ENCODE measurements around the gene TEX13D. TPM values are rescaled to one million over a fixed set of nuclear protein-coding genes. Genes with fewer than 3 reads are reported as not detected.

TEX13D gene
- polyA plus RNA-seq, 2 donors, result 0.04 TPM; not detected in 1

DNA sequence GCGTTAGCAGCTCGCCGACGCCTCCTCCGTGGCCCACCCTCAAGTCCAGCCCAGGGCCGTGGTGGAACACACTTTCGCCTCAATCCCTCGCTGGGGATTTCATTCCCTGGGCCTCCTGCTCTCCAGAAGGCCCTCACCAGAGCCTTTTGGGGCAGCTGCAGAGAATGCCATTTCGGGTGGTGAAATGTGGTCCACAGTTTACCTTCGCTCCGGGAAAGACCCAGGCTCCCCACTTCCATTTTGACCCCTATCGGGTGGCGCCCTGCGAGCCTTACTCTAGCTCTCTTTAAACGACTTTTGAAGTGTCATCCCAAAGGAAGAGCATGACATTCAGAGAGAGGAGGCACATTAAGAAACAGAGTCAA is 14.4 kb downstream of the TEX13D start:
- no peaks in the 10 kb centered on the region for H3K4me1 ChIP-seq (ENCODE audit: control insufficient read depth in 2 of 2, insufficient read depth in 2 of 2, low read length in 1 of 2)
- H3K9me3 ChIP-seq (ENCODE audit: control insufficient read depth in 2 of 2, insufficient read depth in 1 of 2, low read depth in 1 of 2, low read length in 1 of 2), result no peaks in the 10 kb centered on the region
- H3K4me3 ChIP-seq (ENCODE audit: low read depth in 1 of 2, low read length in 2 of 2), result peak overlapping the region in 1 of 2 donors; percentile 45
- H3K27me3 ChIP-seq (ENCODE audit: control insufficient read depth in 1 of 2, insufficient read depth in 2 of 2, low read length in 2 of 2), result no peaks in the 10 kb centered on the region
- 77% methylated on average over 12 to 15 of the region's 15 CpGs for WGBS, 2 donors
- no peak overlapping the region for H3K27ac ChIP-seq (ENCODE audit: low read depth in 2 of 2, low read length in 1 of 2)
- H3K36me3 ChIP-seq (ENCODE audit: control insufficient read depth in 2 of 2, insufficient read depth in 2 of 2, low read length in 1 of 2), result no peaks in the 10 kb centered on the region

DNA sequence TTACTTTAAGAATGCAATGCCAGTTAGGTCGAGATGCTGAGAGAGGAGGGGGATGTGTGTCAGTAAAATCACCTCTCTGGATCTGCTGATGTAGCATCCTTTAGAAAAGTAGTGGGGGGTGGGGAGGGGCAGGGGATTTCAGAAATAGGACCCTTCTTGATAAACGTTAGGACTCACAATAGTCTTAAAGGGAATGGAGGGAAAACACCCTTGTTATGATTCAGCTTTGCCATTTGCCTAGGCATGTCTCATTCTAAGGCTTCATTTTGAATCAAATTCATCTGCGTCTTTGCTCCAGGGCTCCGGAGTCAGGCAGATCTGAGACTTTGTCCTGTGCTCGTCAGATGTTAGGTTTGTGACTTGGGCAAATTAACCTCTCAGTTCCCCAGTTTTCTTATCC is 14.8 kb downstream of the TEX13D start:
- no peaks in the 10 kb centered on the region for H3K4me1 ChIP-seq (ENCODE audit: control insufficient read depth in 2 of 2, insufficient read depth in 2 of 2, low read length in 1 of 2)
- H3K4me3 ChIP-seq (ENCODE audit: low read depth in 1 of 2, low read length in 2 of 2), result no peak overlapping the region
- H3K36me3 ChIP-seq (ENCODE audit: control insufficient read depth in 2 of 2, insufficient read depth in 2 of 2, low read length in 1 of 2), result no peaks in the 10 kb centered on the region
- no peaks in the 10 kb centered on the region for H3K27me3 ChIP-seq (ENCODE audit: control insufficient read depth in 1 of 2, insufficient read depth in 2 of 2, low read length in 2 of 2)
- no peaks in the 10 kb centered on the region for H3K9me3 ChIP-seq (ENCODE audit: control insufficient read depth in 2 of 2, insufficient read depth in 1 of 2, low read depth in 1 of 2, low read length in 1 of 2)
- no peak overlapping the region for H3K27ac ChIP-seq (ENCODE audit: low read depth in 2 of 2, low read length in 1 of 2)
- WGBS, 2 donors, result 34 to 38% methylated on average over 5 of the region's 5 CpGs

DNA sequence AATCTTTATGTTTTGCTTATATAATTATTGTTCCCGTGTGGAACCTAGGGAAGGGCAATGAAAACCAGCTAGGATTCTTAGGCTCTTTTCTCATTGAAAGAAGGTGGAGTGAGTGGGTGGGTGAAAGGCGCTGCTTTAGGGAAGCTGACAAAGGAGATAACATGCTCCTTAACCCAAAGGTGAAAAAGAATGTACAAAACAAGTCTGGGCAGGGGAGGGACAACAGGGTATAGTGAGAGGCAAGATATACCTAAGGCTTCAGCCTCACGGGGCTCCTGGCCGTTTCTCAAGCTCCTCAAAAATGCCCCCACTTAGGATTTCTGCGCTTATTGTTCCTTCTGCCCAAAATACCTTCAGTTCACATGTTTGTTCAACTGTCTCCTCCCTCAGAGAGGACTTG is 15.7 kb downstream of the TEX13D start:
- H3K9me3 ChIP-seq (ENCODE audit: control insufficient read depth in 2 of 2, insufficient read depth in 1 of 2, low read depth in 1 of 2, low read length in 1 of 2), result no peaks in the 10 kb centered on the region
- no peak overlapping the region for H3K27ac ChIP-seq (ENCODE audit: low read depth in 2 of 2, low read length in 1 of 2)
- no peak overlapping the region for H3K4me3 ChIP-seq (ENCODE audit: low read depth in 1 of 2, low read length in 2 of 2)
- H3K4me1 ChIP-seq (ENCODE audit: control insufficient read depth in 2 of 2, insufficient read depth in 2 of 2, low read length in 1 of 2), result no peaks in the 10 kb centered on the region
- H3K36me3 ChIP-seq (ENCODE audit: control insufficient read depth in 2 of 2, insufficient read depth in 2 of 2, low read length in 1 of 2), result no peaks in the 10 kb centered on the region
- H3K27me3 ChIP-seq (ENCODE audit: control insufficient read depth in 1 of 2, insufficient read depth in 2 of 2, low read length in 2 of 2), result no peaks in the 10 kb centered on the region
- 46 to 50% methylated on average over 5 of the region's 5 CpGs for WGBS, 2 donors

DNA sequence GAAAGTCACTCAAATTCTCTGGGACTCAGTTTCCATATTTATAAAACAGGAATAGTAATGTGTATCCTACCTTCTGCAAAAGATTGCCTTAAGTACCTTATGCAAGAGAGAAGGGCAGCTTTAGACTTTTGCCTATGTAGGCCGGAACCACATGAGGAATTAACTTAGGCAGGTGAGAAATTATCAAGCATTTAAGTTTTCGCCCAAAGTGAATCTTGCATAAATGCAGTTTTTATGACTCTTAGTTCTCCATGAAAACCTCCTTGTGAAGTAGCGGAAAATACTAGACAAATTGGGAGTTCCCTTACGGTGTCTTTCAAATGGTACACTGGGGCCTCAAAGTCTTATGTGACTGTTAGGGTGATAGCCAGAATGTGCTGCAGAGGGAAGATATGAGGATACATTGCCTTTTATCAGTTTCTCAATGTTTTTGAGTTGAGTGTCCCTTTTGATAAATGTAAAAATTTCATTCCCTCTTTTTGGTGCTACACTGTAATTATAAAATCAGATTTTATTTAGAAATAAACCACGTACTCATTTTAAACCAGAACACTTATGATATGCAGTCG is 16.5 kb downstream of the TEX13D start:
- Histone ChIP-seq H3K27ac (ENCODE audit: low read depth in 2 of 2, low read length in 1 of 2) (no peak overlapping the region), H3K4me3 (ENCODE audit: low read depth in 1 of 2, low read length in 2 of 2) (no peak overlapping the region), H3K4me1 (ENCODE audit: control insufficient read depth in 2 of 2, insufficient read depth in 2 of 2, low read length in 1 of 2) (no peaks in the 10 kb centered on the region), H3K27me3 (ENCODE audit: control insufficient read depth in 1 of 2, insufficient read depth in 2 of 2, low read length in 2 of 2) (no peaks in the 10 kb centered on the region), H3K9me3 (ENCODE audit: control insufficient read depth in 2 of 2, insufficient read depth in 1 of 2, low read depth in 1 of 2, low read length in 1 of 2) (no peaks in the 10 kb centered on the region), H3K36me3 (ENCODE audit: control insufficient read depth in 2 of 2, insufficient read depth in 2 of 2, low read length in 1 of 2) (no peaks in the 10 kb centered on the region)
- whole genome bisulfite sequencing, 2 donors, result 84 to 87% methylated on average over 6 of the region's 6 CpGs

DNA sequence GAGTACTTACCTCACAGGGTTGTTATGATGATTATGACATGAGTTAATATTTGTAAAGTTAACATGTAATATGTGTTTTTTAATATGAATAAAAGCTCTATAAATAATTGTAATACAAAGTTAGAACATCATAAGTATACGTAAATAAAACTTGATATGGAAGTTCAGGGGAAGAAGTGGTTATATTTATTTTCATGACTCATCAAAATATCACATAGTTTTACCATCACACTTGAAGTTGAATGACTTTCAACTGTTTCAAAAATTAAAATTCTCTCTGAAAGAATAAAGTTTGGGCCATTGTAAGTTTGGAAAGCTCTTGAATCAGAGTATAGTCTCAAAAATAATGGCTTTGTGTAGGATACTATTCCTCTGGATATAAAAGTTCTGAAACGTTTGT is 22.2 kb downstream of the TEX13D start:
- H3K27ac ChIP-seq (ENCODE audit: low read depth in 2 of 2, low read length in 1 of 2), result no peak overlapping the region
- H3K4me1 ChIP-seq (ENCODE audit: control insufficient read depth in 2 of 2, insufficient read depth in 2 of 2, low read length in 1 of 2), result no peaks in the 10 kb centered on the region
- H3K9me3 ChIP-seq (ENCODE audit: control insufficient read depth in 2 of 2, insufficient read depth in 1 of 2, low read depth in 1 of 2, low read length in 1 of 2), result no peaks in the 10 kb centered on the region
- H3K36me3 ChIP-seq (ENCODE audit: control insufficient read depth in 2 of 2, insufficient read depth in 2 of 2, low read length in 1 of 2), result no peaks in the 10 kb centered on the region
- 52 to 57% methylated on average over 2 of the region's 2 CpGs for WGBS, 2 donors
- H3K4me3 ChIP-seq (ENCODE audit: low read depth in 1 of 2, low read length in 2 of 2), result no peak overlapping the region
- H3K27me3 ChIP-seq (ENCODE audit: control insufficient read depth in 1 of 2, insufficient read depth in 2 of 2, low read length in 2 of 2), result no peaks in the 10 kb centered on the region

DNA sequence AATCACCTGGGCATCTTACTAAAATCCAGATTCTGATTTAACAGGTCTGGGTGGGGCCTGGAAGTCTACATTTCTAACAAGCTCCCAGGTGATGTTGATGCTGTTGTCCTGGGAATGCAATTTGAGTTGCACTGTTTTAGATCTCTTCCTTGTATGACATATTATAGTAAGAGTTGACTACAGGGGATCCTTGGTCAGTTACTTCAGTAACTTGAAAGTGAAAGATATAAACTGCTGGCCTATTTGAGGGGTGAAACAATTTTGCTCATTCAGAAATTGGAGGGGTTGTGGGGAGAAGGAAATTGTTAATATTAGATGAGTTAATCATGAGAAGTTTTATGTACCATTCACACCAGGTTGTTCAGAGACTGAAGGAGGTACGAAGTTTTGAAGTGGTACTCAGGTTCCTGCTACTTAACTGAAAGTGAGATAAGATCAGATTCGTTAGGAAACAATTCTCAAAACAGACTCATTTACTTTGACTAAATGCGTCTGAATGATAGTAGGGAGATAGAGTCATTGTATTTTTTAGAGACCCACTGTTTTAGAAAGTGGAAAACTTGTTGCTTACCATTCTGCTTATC is 26.4 kb downstream of the TEX13D start:
- Histone ChIP-seq H3K27me3 (ENCODE audit: control insufficient read depth in 1 of 2, insufficient read depth in 2 of 2, low read length in 2 of 2) (no peaks in the 10 kb centered on the region), H3K36me3 (ENCODE audit: control insufficient read depth in 2 of 2, insufficient read depth in 2 of 2, low read length in 1 of 2) (no peaks in the 10 kb centered on the region), H3K4me1 (ENCODE audit: control insufficient read depth in 2 of 2, insufficient read depth in 2 of 2, low read length in 1 of 2) (no peaks in the 10 kb centered on the region), H3K4me3 (ENCODE audit: low read depth in 1 of 2, low read length in 2 of 2) (no peak overlapping the region), H3K9me3 (ENCODE audit: control insufficient read depth in 2 of 2, insufficient read depth in 1 of 2, low read depth in 1 of 2, low read length in 1 of 2) (no peaks in the 10 kb centered on the region), H3K27ac (ENCODE audit: low read depth in 2 of 2, low read length in 1 of 2) (no peak overlapping the region)
- 60 to 77% methylated on average over 3 of the region's 3 CpGs for WGBS, 2 donors

DNA sequence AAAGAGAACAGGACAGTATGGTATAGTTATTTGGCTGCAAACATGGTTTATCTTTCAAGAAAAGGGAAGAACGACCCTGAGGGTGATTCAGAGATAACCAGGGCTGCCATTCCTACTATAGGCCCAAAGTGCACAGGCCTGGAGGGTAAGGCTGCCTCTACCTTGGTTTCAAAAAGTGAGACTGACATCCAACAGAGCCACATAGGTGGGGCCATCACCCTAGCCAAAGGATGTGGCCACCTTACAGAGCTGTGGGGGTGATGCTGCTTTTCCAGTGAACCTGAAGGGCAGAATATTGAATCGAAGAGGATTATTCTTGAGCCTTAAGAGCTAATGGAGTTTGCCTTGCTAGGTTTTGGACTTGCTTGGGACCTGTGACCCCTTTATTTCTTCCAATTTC is 29.6 kb downstream of the TEX13D start:
- no peaks in the 10 kb centered on the region for H3K4me1 ChIP-seq (ENCODE audit: control insufficient read depth in 2 of 2, insufficient read depth in 2 of 2, low read length in 1 of 2)
- H3K27ac ChIP-seq (ENCODE audit: low read depth in 2 of 2, low read length in 1 of 2), result no peak overlapping the region
- WGBS, 2 donors, result 61 to 79% methylated on average over 2 of the region's 2 CpGs
- H3K27me3 ChIP-seq (ENCODE audit: control insufficient read depth in 1 of 2, insufficient read depth in 2 of 2, low read length in 2 of 2), result no peaks in the 10 kb centered on the region
- no peaks in the 10 kb centered on the region for H3K9me3 ChIP-seq (ENCODE audit: control insufficient read depth in 2 of 2, insufficient read depth in 1 of 2, low read depth in 1 of 2, low read length in 1 of 2)
- H3K36me3 ChIP-seq (ENCODE audit: control insufficient read depth in 2 of 2, insufficient read depth in 2 of 2, low read length in 1 of 2), result no peaks in the 10 kb centered on the region
- H3K4me3 ChIP-seq (ENCODE audit: low read depth in 1 of 2, low read length in 2 of 2), result no peak overlapping the region

DNA sequence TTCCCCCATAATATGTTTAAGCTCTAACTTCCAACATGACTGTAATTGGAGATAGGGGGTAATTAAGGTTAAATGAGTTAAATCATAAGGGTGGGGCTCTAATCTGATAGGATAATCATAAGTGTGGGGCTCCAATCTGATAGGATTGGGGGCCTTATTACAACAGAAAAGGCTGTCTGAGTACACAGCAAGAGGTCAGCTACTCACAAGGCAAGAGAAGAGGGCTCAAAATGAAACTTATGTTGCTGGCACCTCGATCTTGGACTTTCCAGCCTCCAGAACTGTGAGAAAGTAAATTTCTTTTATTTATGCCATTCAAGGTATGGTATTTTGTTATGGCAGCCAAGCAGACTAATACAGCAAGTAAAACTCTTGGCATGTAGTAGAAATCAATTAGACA is 30.3 kb downstream of the TEX13D start:
- Histone ChIP-seq H3K27me3 (ENCODE audit: control insufficient read depth in 1 of 2, insufficient read depth in 2 of 2, low read length in 2 of 2) (no peaks in the 10 kb centered on the region), H3K4me1 (ENCODE audit: control insufficient read depth in 2 of 2, insufficient read depth in 2 of 2, low read length in 1 of 2) (no peaks in the 10 kb centered on the region), H3K4me3 (ENCODE audit: low read depth in 1 of 2, low read length in 2 of 2) (no peak overlapping the region), H3K9me3 (ENCODE audit: control insufficient read depth in 2 of 2, insufficient read depth in 1 of 2, low read depth in 1 of 2, low read length in 1 of 2) (no peaks in the 10 kb centered on the region), H3K36me3 (ENCODE audit: control insufficient read depth in 2 of 2, insufficient read depth in 2 of 2, low read length in 1 of 2) (no peaks in the 10 kb centered on the region), H3K27ac (ENCODE audit: low read depth in 2 of 2, low read length in 1 of 2) (no peak overlapping the region)
- WGBS, 2 donors, result 59 to 70% methylated on average over 1 of the region's 1 CpG

DNA sequence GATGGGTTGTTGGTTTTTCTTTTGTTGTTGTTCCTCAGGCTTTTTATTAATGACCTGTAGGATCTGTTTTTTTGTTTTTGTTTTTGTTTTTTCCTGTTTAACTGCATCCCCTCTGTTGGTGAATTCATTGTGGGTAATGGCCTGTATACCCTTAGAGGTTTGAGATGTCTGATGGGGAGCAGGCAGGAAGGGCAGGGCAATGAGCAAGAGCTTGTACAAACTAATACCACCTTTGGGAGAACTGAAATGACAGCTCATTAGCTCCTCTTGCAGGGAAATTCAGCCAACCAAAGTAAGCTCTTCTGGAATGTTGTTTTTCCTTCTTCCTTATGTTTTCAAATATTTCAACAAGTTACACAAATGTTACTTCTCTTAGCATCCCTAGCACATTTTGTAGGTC is 37.3 kb downstream of the TEX13D start:
- H3K4me3 ChIP-seq (ENCODE audit: low read depth in 1 of 2, low read length in 2 of 2), result no peak overlapping the region
- H3K27ac ChIP-seq (ENCODE audit: low read depth in 2 of 2, low read length in 1 of 2), result no peak overlapping the region
- H3K4me1 ChIP-seq (ENCODE audit: control insufficient read depth in 2 of 2, insufficient read depth in 2 of 2, low read length in 1 of 2), result no peaks in the 10 kb centered on the region
- no peaks in the 10 kb centered on the region for H3K27me3 ChIP-seq (ENCODE audit: control insufficient read depth in 1 of 2, insufficient read depth in 2 of 2, low read length in 2 of 2)
- no peaks in the 10 kb centered on the region for H3K36me3 ChIP-seq (ENCODE audit: control insufficient read depth in 2 of 2, insufficient read depth in 2 of 2, low read length in 1 of 2)
- H3K9me3 ChIP-seq (ENCODE audit: control insufficient read depth in 2 of 2, insufficient read depth in 1 of 2, low read depth in 1 of 2, low read length in 1 of 2), result no peaks in the 10 kb centered on the region

DNA sequence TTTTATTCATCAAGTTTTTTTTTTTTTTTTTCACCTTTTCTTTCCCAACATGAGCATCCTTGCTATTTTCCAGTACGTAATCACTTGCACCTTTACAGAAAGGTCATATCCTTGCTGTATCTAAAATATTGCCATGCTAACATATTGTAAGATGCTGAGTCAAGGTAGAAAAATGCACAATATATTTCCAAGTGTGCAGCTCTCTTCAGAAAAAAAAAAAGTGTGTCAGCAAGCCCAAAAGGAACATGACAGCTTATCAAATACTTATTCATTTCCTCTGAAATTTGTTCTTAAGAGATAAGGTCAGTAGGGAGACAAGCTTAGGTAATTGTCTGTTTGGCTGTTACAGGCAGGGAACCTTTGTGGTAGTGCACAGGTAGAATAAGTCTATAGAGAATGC is 40.9 kb downstream of the TEX13D start:
- Histone ChIP-seq H3K9me3 (ENCODE audit: control insufficient read depth in 2 of 2, insufficient read depth in 1 of 2, low read depth in 1 of 2, low read length in 1 of 2) (no peaks in the 10 kb centered on the region), H3K27me3 (ENCODE audit: control insufficient read depth in 1 of 2, insufficient read depth in 2 of 2, low read length in 2 of 2) (no peaks in the 10 kb centered on the region), H3K36me3 (ENCODE audit: control insufficient read depth in 2 of 2, insufficient read depth in 2 of 2, low read length in 1 of 2) (no peaks in the 10 kb centered on the region), H3K27ac (ENCODE audit: low read depth in 2 of 2, low read length in 1 of 2) (no peak overlapping the region), H3K4me3 (ENCODE audit: low read depth in 1 of 2, low read length in 2 of 2) (no peak overlapping the region), H3K4me1 (ENCODE audit: control insufficient read depth in 2 of 2, insufficient read depth in 2 of 2, low read length in 1 of 2) (no peaks in the 10 kb centered on the region)
- WGBS, 2 donors, result 59 to 73% methylated on average over 1 of the region's 1 CpG
